HCEC 1CT (cell line): ENCODE data around the gene SNTG2.

Experiments
- DNase-seq: peaks from one replicate; pipeline ENCODE4 v3.0.0-alpha.2; 2017

Gene SNTG2

DNA sequence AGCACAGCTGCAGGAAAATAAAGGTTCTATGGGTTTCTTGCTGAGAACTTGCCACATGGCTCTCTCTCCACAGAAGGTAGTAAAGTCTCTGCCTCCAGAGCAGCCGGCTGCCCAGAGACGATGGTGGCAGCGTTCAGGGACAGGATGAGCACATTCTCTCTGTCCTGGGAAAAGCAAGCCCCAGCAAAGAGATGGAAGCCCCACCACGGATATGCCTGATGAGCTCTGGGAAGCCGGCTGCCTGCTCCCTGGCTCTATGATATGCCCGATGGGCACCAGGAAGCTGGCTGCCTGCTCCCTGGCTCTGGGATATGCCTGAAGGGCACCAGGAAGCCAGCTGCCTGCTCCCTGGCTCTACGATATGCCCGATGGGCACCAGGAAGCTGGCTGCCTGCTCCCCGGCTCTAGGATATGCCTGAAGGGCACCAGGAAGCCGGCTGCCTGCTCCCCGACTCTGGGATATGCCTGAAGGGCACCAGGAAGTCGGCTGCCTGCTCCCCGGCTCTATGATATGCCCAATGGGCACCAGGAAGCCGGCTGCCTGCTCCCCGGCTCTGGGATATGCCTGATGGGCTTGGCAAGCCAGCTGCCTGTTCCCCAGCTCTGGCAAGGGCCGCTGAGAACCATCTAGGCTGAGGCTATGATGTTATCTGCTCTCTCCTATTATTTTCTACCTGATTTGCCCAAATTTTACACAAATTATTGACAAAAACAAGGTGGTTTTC lies 21.5 kb upstream of the SNTG2 start:
- no peak for DNase-seq

DNA sequence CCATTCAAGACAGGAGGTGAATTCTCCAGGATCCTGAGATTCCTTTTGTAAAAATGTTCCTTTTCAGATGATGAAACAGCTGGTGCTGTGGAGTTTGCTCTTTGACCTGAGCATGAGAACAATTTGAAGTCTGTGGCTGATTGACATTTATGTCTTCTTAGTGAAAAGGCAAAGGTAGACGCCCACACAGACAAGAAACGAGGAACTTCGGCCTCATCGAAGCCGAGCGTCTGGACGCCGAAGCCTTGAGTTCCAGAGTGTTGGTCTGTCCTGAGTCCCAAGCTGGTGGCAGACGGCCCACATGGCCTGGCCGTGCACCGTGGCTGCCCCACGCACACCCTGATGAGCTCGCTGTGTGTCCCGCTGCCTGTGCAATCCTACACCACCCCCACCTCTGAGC lies 20.7 kb upstream of the SNTG2 start:
- DNase-seq, result no peak

- DNase-seq, result no peak
Observed at GRCh38 chr2:930935-931334, 19.7 kb upstream of the SNTG2 start.

GRCh38 chr2:932320-933115 lies 18.1 kb upstream of the SNTG2 start:
- DNase-seq, result no peak

DNA sequence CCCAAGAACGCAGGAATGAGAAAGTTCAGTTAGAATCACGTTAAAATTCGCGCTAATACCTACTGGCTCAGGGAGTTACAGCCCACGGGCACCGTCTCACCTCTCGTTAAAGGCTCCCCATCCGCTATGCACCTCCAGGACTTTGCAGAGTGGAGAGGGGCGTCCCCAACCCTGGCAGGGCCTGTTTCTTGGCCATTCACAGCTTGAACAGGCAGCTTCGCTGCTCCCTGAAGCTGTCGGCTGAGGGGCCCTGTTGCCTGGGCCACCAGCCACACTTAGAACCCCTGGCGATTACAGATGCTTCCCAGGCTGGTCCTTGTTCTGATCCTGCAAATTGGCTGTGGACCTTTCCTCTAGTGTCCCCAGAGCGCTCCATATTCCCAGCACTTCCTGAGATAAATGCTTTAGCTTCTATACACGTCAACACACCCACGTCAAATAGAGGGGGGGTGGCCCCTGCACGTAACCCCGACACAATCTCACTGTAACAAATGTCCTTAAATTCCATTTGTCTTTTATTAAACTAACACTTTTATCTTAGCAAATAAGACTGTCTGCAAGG lies 16.8 kb upstream of the SNTG2 start:
- DNase-seq, result no peak

GRCh38 chr2:937530-937929 lies 13.1 kb upstream of the SNTG2 start:
- DNase-seq, result no peak

- DNase-seq, result no peak
Observed at GRCh38 chr2:938181-939005, 12.3 kb upstream of the SNTG2 start.

DNA sequence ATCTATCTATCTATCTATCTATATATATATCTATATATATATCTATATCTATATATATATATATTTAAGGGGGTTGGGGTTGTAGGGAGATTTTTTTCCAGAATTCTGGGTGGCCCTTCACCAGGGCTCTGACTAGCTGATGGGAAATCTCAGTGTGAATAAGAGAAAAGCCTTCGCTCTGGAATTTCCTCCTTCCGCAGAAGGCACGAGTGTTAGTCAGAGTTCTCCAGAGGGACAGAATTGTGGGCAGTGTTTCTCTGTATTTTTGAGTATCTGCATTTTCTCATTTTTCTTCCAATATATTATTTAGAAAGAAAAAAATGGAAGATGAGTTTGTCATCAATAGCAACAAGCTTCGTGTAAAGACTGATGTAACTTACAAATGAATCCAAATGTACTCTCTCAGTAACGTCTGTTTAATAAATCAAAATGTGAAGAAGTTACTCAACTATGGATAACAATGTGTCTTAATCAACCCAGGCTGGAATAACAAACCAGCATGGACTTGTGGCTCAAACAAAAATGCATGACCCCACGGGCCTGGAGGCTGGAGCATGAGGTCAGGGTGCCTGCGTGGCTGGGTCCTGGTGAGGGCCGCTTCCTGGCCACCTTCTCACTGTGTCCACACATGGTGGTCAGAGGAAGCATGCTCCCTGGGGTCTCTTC lies 10.6 kb upstream of the SNTG2 start:
- no peak for DNase-seq

DNA sequence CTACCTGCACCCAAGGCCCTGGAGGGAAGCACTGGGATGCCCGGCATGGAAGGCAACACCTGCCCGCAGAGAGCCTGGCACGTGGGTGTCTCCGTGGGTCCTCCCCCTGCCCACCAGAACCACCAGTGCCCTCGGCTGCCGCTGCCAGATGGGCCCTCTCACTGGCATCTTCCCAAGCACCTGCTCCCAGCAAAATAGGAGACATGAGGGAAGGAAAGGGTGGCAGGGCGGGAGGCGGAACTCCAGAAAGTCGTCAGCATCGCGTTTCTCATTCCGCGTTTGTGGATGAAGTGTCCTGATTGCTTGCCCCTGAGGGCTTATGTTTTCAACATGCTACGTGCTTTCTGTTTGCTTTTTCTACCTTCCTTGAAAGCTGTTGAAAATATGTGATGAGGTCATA lies 8.8 kb upstream of the SNTG2 start:
- no peak for DNase-seq

DNA sequence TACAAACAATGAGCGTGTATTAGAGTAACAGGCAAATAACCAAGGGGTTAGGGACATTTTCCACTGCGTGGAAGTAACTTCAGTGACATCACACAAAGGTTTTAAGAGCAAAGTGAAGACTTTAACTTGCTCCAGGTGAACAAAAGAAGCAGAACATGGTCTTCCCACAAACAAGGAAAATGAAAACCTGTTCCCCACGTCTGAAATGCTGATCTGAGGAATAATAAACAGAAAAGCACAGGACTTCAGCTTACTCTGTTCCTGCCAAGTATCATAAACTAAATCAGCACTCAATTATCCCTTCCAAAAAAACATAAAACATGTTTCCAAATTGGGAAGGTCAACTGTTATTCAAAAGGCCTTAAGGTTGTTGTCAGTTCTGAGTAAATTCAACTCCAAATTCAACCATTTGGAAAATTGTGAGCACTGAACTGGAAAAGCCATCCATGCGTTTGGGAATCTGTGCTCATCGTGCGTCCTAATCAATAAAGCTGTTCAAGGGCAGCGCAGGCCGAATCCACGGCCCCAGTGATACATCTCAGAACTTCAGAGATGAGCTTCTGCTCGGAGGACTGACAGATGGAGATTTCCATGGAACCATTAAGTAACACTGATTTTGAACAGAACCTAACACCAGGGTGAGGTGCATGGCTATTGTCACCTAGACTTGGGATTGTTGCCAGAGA lies 7.7 kb upstream of the SNTG2 start:
- no peak for DNase-seq

- DNase-seq, result no peak
Observed at GRCh38 chr2:943461-943797, 7.2 kb upstream of the SNTG2 start.

GRCh38 chr2:943821-944220 lies 6.8 kb upstream of the SNTG2 start:
- no peak for DNase-seq

GRCh38 chr2:944693-945092 lies 6.0 kb upstream of the SNTG2 start:
- DNase-seq, result no peak

GRCh38 chr2:945104-945503 lies 5.5 kb upstream of the SNTG2 start:
- DNase-seq, result no peak

DNA sequence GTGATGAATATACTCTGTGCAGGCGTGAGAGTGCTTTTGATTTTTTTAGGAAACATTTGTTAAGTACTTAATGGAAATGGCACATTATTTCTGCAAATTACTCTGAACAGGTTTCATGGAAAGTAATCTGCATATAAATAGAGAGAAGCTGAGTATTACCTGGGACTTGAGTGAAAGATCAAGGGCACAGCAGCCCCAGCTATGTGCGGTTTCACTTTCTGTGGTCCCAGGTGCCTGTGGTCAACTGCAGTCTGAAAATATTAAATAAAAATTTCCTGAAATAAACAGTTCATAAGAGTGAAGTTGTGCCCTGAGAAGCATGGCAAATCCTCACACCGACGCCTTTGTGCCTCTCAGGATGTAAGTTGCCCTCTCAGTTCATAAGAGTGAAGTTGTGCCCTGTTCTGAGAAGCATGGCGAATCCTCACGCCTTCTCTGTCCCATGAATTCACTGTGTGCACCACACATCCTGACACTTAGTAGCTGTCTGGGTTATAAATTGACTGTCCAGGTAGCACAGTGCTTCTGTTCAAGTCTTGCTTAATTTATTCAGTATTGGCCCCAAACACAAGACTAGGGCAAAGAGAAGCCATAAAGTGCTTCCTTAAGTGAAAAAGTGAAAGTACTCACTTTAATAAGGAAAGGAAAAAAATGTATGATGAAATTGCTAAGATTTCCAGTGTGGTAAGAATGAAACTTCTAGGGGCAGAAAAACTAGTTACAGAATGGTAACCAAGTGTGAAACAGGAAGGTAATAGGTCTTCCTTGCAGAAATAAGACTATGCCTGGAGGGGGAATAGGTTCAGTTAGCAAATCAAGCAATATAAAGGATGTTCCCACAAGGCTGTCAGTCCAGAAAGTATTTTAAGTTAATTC lies 4.3 kb upstream of the SNTG2 start:
- DNase-seq, result no peak

DNA sequence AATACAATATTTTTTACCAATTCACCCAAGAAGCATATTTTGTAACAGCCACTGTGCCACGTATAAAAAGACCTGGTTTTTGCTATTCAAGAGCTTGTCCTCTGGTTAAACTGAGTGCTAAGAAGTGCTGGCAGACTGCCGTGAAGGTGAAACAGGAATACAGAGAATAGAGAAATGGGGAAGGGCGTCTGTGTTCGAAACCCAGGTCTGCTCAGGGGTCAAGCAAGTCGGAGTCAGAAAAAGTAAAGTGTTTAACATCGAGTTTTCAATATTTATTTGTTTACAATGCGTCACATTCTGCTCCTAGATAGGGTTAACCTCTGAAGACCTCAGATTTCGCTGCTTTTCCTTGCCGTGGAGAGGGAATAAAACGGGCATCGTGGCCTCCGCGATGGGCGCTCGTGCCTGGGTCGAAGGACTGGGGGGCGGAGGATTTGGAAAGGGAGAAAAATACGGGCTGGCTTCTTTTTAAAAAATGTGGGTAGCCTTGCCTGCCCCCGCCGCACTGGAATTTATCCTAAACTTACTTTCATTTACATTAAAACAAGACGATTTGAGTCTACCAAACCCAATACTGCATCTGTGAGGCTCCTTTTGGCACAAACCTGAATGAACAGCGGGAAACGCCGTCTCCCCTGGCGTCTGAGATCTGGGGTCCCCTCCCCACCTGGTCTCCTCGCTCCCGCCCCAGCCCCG lies 1.1 kb upstream of the SNTG2 start:
- no peak for DNase-seq

- no peak for DNase-seq
Observed at GRCh38 chr2:951224-952006, 766 bp downstream of the SNTG2 start.

DNA sequence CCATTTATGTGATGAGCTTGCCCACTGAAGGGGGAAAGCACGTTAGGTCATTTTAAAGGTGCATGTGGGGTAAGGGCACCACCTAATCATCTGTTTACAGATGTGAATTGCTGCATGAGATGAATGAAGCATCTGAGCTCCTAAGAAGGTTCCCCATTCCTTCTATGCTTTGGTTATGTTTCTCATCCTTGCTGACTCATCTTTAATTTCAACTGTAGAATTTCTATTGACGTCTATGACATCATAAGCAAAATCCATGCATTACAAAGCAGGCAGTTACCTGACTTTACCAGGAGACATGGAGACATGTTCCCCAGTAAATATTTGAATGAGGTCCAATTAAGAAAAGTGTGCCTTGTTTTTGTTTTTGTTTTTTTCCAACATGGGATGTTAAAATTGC lies 2.8 kb downstream of the SNTG2 start:
- no peak for DNase-seq

DNA sequence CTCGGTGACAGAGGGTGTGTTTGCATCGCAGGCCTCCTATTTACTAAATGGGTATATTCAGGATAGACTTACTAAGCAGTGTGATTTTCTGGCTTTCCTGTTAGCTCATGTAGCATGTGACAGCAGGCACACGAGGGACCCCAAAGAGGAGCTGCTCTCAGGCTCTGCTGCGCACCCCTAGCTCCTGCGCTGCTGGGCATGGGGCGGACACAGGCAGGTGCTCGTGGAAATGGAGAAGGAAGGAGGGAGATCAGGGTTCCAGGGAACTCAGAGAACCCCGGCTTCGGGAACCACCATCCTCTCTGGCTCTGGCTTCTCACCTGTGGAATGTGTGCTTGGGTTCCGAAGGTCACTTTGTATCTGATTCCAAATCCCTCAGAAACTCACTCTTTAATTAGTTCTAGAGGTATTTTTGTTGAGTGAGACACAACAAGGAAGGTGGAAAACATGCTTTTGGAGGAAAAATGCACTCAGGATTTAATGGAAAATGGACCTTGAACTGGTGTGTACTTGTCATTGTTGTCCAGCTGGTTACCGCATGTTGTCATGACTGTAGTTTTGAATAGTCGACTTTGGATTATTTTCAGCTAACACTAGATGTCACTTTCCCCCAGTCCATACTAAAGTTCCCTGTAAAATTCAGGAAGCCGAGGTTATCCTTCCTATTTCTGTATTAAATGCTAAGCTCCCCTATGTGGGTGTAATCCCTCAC lies 3.5 kb downstream of the SNTG2 start:
- no peak for DNase-seq
